Measurements from ENCODE around the gene DHX57.

DHX57 gene

DNA sequence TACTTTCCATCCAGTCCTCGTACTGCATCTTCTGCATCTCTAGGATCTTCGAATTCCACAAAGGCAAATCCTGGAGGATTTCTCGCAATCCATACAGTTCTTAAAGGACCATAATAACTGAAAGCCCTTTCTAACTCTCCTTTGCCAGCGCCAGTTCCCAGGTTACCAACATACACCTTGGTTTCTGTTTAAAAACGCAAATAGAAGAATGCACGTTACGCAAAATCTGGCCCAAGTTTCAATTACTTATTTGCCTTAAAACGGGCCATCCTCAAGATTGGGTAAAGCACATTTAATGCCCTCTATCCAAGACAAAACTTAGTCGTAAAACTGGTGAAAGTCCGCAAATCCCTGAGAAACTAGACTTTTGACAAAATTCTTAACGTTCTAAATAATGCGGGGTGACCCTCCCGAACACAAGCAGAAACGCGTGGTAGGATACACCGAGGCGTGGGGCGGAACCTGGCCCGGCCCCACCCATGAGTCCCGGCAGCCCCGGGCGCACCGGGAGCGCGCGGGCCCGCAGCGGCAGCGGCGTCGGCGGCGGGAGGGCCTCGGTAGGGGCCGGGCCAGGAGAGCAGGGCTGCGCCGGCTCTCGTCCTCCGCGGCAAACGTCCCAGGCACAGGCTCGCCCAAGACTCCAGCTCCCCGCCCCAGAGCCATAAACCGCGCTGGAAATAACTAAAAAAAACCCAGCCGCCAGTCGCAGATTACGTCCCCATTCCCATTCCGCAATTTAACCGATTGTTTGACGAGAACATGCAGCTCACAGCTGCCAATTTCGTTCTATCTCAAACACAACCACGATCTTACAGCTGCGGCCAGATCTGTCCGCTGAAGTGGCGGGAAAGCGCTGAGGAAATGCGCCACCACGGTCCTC lies 125.5 kb downstream of the DHX57 start:
- DNase-seq: no peak

DNA sequence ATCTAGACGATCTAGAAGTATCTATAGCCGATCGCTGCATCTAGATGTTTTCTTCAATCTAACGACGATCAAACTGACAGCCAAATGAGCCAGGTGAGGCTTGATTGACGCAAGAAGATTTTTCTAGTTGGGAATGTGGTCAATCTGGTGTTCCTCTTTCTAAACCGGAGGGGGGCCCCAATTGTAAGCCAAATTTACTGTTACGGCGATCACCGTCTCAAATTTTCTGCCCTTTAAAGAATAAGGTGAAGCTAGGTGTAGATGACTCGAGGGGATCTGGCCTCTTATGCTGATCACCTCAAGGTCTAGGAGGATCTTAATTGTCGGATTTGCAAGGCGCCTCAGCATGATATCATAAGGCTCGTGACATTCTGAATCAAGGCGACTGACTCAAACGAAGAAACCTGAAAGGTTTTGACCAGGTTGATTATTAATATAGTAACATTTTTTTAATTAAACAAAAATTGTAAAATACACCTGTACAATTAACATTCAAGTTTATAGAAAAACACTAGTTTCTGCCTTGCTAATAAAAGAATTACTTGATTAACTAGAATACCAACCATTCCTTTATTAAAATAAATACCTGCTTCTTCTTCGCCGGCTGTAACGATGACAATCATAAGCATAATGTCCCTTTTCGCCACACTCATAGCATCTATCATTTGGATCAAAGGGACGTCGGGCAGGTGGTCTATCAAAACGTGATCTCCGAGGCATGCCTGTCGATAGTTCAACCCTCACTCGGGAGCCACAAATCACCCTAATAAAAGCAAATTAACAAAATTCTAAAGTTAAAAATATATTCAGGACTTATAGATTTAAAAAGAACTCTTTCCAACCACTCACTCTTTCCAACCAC lies 126.6 kb downstream of the DHX57 start:
- DNase-seq: no peak

DNA sequence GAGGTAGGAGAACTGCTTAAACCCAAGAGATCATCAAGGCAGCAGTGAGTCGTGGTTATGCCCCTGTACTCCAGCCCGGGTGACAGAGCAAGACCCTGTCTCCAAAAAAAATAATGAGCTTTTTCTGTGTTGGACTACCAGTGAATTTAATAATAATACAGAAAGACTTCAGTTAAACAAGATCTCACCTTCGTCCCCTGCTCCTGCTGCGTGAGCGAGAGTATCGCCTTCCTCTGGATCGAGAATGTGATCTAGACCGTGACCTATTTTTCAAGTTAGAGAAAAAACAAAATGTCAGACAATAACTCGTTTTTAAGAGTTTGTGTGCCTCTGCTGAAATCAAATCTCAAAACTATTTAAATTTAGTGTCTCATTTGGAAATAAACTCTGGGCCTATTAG lies 127.3 kb downstream of the DHX57 start:
- DNase-seq: no peak

DNA sequence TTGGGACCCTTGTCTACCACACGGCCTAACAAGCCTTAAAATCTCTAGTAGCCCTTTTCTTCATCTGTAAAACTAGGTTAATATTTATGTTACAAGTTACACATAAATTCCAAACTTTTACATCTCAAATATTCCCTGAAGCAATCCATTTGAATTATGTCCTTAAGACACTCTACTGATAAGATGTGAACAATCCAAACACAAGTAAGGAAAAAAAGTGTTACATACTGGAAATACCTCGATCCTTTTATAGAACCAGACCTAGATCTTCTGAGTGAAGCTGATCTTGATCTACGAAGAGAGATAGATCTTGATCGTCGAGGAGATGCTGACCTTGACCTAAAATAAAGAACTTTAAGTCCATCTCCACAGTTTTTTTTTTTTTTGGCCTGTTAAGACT lies 127.9 kb downstream of the DHX57 start:
- no peak for DNase-seq
